Vagina (tissue), 2 donors: Measurements from ENCODE around the gene PDK1.

Experiments used
- POLR2AphosphoS5 ChIP-seq, 2 donors: sonication (generic); formaldehyde crosslinking; IDR thresholded peaks; one replicate each; pipeline ENCODE4 v1.9.0; 2017; ENCODE audit warnings: antibody characterized with exemption in 2 of 2, mild to moderate bottlenecking in 2 of 2, low read depth in 1 of 2; ENCODE audit not compliant: insufficient read depth in 1 of 2
- TF ChIP-seq, protein P1 (sequence below), 3 experiments: fragments of 450-650 bp in 2 of 3; fragments of 200-600 bp in 1 of 3; sonication (generic) in 1 of 3; IDR thresholded peaks; one replicate each; pipeline ENCODE4 v1.5.1; 2017 to 2019; ENCODE audit warnings: antibody characterized with exemption in 3 of 3, mild to moderate bottlenecking in 2 of 3, moderate library complexity in 2 of 3

DNA sequence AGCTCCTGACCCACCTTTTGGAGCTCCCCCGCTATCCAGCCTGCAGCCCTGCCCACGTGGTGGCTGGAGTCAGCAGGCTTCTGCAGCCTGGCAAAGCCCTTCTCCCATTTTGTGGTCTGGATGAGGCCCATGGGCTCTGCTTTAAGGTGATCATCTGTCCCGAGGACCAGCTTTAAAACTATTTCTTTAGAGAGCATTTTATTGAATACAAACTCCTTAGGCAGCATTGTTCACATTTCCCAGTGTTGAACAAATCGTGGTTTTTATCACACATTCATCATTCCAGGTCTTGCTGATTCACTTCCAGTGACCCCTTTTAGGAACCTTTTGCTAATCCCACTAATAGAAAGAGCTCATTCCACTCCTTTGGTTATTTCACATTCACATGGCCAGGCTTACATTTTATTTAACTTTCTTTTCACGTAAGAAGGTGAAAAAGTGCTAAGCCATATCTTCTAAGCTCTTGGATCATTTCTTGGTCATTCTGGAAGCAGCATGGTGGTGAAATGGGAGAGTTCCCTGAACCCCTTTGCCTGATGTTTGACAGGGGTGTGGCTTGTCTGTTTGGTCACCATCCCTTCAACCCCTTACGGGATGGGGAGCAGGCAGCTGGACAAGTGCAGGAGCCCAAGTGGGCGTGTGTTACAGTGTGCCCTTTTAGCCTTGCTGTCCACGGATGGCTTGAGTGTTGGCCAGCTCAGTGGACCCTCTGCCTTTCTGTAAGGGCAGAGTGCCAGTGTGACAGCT is 99.4 kb downstream of the PDK1 start:
- TF ChIP-seq, protein P1, sequence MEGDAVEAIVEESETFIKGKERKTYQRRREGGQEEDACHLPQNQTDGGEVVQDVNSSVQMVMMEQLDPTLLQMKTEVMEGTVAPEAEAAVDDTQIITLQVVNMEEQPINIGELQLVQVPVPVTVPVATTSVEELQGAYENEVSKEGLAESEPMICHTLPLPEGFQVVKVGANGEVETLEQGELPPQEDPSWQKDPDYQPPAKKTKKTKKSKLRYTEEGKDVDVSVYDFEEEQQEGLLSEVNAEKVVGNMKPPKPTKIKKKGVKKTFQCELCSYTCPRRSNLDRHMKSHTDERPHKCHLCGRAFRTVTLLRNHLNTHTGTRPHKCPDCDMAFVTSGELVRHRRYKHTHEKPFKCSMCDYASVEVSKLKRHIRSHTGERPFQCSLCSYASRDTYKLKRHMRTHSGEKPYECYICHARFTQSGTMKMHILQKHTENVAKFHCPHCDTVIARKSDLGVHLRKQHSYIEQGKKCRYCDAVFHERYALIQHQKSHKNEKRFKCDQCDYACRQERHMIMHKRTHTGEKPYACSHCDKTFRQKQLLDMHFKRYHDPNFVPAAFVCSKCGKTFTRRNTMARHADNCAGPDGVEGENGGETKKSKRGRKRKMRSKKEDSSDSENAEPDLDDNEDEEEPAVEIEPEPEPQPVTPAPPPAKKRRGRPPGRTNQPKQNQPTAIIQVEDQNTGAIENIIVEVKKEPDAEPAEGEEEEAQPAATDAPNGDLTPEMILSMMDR (IDR thresholded peaks at IDR 0.05), result no peak
- no peak for TF ChIP-seq POLR2AphosphoS5 (IDR thresholded peaks at IDR 0.05; ENCODE audit: insufficient read depth in 1 of 2, low read depth in 1 of 2)
